ENCODE results near the gene DLG2. TPM values are rescaled to one million over a fixed set of nuclear protein-coding genes. Genes with fewer than 3 reads are reported as not detected.

The DLG2 gene
- total RNA-seq, 1 donor from 2014 or later: 5.1 TPM

DNA sequence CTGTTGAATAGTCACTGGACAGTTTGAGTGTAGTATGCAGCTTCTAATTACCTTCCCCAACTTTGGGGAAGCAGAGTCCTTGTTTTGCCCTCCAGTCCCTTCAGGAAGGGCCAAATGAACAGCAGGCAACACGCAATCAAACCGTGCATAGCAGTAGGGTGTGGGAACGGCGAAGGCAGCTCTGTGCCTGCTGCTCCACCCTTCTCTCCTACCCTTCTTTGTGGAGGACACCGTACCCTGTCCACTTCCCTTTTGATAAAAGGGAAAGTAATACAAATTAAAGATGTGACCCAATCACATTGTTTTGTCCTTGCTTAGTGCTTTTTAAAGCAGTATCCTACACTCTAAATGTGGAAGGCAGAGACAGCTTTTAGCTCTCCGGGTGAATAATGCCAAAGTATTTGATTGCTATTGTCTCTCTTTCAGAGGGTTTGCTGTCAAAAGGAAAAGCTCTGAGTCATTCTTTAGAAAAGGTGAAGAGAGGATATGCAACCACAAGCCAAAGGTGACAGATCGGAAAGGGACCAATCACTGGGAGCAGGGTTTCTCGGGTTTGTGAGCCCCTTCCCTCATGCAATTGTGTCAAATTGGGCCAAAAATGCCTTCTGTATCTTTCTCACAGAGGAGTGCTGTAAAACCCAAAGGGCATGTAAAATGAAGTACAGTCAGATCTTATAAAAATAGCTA, 1933.7 kb downstream of the DLG2 start:
- no peaks in the 10 kb centered on the region for H3K9me3 Mint-ChIP-seq (ENCODE audit: unreplicated experiment)
- DNase-seq (ENCODE audit: low spot score): no peak
- H3K36me3 Mint-ChIP-seq (ENCODE audit: low read depth, unreplicated experiment): no peaks in the 10 kb centered on the region
- TF ChIP-seq, protein P1, sequence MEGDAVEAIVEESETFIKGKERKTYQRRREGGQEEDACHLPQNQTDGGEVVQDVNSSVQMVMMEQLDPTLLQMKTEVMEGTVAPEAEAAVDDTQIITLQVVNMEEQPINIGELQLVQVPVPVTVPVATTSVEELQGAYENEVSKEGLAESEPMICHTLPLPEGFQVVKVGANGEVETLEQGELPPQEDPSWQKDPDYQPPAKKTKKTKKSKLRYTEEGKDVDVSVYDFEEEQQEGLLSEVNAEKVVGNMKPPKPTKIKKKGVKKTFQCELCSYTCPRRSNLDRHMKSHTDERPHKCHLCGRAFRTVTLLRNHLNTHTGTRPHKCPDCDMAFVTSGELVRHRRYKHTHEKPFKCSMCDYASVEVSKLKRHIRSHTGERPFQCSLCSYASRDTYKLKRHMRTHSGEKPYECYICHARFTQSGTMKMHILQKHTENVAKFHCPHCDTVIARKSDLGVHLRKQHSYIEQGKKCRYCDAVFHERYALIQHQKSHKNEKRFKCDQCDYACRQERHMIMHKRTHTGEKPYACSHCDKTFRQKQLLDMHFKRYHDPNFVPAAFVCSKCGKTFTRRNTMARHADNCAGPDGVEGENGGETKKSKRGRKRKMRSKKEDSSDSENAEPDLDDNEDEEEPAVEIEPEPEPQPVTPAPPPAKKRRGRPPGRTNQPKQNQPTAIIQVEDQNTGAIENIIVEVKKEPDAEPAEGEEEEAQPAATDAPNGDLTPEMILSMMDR (IDR thresholded peaks at IDR 0.05; ENCODE audit: unreplicated experiment): no peak
- H3K27me3 Mint-ChIP-seq (ENCODE audit: unreplicated experiment): no peaks in the 10 kb centered on the region
- H3K4me3 Mint-ChIP-seq (ENCODE audit: unreplicated experiment): no peak overlapping the region
- H3K27ac Mint-ChIP-seq (ENCODE audit: unreplicated experiment): no peak overlapping the region
- H3K4me1 Mint-ChIP-seq (ENCODE audit: unreplicated experiment): peaks cover 18% of the 10 kb centered on the region

DNA sequence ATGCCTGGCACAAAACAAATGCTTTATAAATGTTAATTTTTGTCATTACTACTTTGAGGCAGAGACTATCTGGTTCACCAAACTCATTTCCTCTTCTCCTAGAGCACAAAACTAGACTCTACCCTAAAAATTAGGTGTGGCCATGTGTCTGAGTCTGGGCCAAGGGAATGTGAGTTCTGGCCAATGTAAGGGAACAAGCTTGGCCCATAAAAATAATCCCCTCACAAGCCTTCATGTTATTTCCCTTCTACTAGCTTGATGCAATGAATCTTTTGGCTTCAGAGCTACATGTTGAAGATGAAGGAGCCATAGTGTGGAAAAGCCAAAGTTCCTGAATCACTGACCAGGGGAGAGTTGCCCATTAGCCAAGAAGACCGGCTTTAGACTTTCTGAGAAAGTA, 1934.5 kb downstream of the DLG2 start:
- H3K36me3 Mint-ChIP-seq (ENCODE audit: low read depth, unreplicated experiment): no peaks in the 10 kb centered on the region
- H3K27ac Mint-ChIP-seq (ENCODE audit: unreplicated experiment): no peak overlapping the region
- no peaks in the 10 kb centered on the region for H3K27me3 Mint-ChIP-seq (ENCODE audit: unreplicated experiment)
- no peaks in the 10 kb centered on the region for H3K9me3 Mint-ChIP-seq (ENCODE audit: unreplicated experiment)
- H3K4me3 Mint-ChIP-seq (ENCODE audit: unreplicated experiment): no peak overlapping the region
- no peak for DNase-seq (ENCODE audit: low spot score)
- peaks cover 18% of the 10 kb centered on the region for H3K4me1 Mint-ChIP-seq (ENCODE audit: unreplicated experiment)
- TF ChIP-seq, protein P1 (IDR thresholded peaks at IDR 0.05; ENCODE audit: unreplicated experiment): no peak

DNA sequence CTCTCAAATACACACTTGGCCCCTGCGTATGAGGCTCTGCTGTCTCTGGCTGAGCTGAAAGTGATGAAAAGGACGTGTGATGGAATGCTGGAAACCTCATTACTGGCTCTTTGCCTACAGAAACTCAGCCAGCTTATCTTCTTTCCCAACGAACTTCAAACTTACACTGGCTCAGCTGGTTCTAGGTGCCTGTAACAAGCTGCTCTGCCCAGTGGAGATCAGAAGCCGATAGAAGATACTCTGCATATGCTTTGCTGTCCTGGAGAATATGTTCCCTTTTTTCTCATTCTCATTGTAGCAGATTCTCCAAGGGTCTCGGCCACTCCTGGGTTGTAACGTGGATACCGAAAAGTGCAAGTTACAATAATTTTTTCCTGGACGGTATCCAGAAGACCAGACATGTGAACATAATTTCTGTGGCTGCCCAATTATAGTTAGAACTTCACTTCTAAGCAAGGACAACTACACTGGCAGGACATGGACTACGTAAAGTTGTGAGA, 1935.6 kb downstream of the DLG2 start:
- Mint-ChIP-seq H3K36me3 (ENCODE audit: low read depth, unreplicated experiment) (no peaks in the 10 kb centered on the region), H3K4me3 (ENCODE audit: unreplicated experiment) (no peak overlapping the region), H3K27me3 (ENCODE audit: unreplicated experiment) (no peaks in the 10 kb centered on the region), H3K27ac (ENCODE audit: unreplicated experiment) (no peak overlapping the region), H3K9me3 (ENCODE audit: unreplicated experiment) (no peaks in the 10 kb centered on the region), H3K4me1 (ENCODE audit: unreplicated experiment) (peaks cover 18% of the 10 kb centered on the region)
- DNase-seq (ENCODE audit: low spot score): no peak
- TF ChIP-seq, protein P1 (IDR thresholded peaks at IDR 0.05; ENCODE audit: unreplicated experiment): no peak

DNA sequence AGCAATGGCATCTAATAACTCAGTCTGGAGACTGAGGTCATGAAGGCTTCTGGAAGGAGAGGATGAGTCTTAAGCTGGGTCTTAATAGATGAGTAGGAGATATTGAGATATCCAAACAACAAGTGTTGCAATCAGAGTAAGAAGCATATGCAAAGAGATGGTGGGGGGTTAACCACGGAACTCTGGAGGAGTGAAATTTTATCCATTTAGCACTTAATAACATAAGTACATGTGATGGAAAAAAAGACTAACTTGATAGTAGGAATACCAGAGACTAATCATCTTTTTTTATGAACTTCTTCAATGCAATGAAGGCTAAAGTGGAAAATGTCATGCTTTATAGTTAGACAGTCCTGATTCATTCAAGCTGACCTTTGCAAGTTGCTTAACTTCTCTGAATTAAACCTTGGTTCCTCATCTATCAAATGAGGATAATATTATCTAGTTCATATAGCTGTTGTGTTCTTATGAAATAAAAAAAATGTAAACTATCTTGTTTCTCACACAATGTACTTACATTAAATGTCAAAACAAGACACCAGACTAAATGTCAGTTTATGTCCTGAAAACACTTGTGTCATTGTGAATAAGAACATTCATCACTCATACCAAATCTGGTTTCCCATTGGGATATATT, 1937.9 kb downstream of the DLG2 start:
- H3K4me1 Mint-ChIP-seq (ENCODE audit: unreplicated experiment): peaks cover 12% of the 10 kb centered on the region
- TF ChIP-seq, protein P1 (IDR thresholded peaks at IDR 0.05; ENCODE audit: unreplicated experiment): no peak
- no peaks in the 10 kb centered on the region for H3K36me3 Mint-ChIP-seq (ENCODE audit: low read depth, unreplicated experiment)
- no peaks in the 10 kb centered on the region for H3K27me3 Mint-ChIP-seq (ENCODE audit: unreplicated experiment)
- no peak overlapping the region for H3K4me3 Mint-ChIP-seq (ENCODE audit: unreplicated experiment)
- DNase-seq (ENCODE audit: low spot score): no peak
- no peaks in the 10 kb centered on the region for H3K9me3 Mint-ChIP-seq (ENCODE audit: unreplicated experiment)
- H3K27ac Mint-ChIP-seq (ENCODE audit: unreplicated experiment): no peak overlapping the region

DNA sequence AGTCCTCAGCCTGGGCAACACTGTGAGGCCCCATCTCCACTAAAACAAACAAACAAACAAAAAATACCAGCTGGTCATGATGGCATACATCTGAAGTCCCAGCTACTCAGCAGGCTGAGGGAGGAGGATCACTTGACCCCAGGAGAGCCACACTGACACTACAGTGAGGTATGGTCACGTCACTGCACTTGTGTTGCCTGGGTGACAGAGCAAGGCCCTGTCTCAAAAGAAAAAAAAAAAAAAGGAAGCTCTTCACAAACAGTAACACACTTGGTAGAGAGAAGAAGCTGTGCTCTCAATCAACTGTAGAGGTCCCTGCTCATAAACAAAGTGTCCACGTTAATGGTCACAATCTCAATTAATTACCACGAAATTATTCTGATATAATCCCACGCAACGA, 1939.4 kb downstream of the DLG2 start:
- Mint-ChIP-seq H3K36me3 (ENCODE audit: low read depth, unreplicated experiment) (no peaks in the 10 kb centered on the region), H3K27ac (ENCODE audit: unreplicated experiment) (no peak overlapping the region), H3K4me3 (ENCODE audit: unreplicated experiment) (no peak overlapping the region), H3K9me3 (ENCODE audit: unreplicated experiment) (no peaks in the 10 kb centered on the region), H3K27me3 (ENCODE audit: unreplicated experiment) (no peaks in the 10 kb centered on the region), H3K4me1 (ENCODE audit: unreplicated experiment) (no peaks in the 10 kb centered on the region)
- no peak for DNase-seq (ENCODE audit: low spot score)
- TF ChIP-seq, protein P1 (IDR thresholded peaks at IDR 0.05; ENCODE audit: unreplicated experiment): no peak
